Measurements from ENCODE around the gene RAMACL.
"Not testable (repeated sequence)": the region's sequence is repeated elsewhere in the genome, so short reads cannot be mapped to it uniquely, and the experiment has no call there.

The RAMACL gene

DNA sequence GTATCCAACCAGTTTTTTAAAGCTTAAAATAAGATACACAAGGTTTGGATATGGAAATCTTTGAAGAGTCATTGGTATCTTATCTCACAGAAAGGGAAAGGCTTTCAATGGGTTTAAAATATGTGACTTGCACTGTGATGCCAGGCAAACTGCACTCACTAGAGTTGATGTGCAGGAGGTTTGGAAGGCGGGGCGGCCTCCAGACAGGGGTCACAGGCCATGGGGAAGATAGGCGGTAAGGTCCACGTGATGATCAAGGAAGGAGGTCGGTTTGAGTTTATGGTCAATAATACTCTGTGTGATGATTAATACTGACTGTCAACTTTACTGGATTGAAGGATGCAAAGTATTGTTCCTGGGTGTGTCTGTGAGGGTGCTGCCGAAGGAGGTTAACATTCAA lies 9.5 kb upstream of the RAMACL start:
- no peak for DNase-seq (ENCODE audit: low read depth)

DNA sequence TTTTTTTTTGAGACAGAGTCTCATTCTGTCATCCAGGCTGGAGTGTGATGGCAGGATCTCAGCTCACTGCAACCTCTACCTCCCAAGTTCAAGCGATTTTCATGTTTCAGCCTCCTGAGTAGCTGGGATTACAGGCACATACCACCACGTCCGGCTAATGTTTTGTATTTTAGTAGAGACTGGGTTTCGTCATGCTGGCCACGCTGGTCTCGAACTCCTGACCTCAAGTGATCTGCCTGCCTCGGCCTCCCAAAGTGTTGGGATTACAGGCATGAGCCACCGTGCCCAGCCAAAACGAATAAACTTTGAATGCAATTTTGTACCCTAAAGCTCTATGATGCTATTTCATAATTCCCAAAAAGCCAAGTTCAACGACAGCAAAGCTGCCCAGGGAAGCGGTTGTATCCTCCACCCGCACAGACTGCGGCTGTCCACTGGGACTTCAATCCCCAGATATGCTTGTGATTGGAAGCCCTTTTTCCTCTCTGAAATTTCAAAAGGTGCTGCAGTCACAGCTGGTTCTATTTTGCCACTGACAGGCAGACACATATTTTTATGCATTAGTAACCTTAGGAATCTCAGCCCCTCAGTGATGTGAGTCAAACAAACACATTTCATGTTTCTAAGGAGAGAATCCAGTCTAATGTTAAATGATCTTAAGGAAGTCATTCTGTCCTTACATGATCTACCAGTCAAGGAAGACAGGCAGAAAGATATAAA lies 8.7 kb upstream of the RAMACL start:
- peak; percentile 93 for DNase-seq (ENCODE audit: low read depth)

DNA sequence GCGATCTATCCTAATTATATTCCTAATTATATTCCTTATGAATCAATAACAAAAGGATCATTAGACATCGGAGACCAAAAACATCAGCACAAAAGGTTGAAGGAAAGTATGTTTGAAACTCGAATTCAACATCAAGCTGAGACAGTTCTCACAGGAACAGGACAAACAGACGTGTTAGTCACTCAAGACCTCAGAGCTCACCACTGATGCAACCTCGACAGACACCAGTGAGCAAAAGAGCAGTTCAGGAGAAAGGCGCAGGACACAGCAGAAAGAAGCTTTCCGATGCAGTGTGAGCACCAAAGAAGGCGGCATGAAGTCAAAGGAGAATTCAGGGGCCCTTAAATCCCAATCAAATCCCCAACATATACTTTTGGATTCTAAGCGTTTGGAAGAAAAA lies 6.3 kb upstream of the RAMACL start:
- DNase-seq (ENCODE audit: low read depth): no peak

DNA sequence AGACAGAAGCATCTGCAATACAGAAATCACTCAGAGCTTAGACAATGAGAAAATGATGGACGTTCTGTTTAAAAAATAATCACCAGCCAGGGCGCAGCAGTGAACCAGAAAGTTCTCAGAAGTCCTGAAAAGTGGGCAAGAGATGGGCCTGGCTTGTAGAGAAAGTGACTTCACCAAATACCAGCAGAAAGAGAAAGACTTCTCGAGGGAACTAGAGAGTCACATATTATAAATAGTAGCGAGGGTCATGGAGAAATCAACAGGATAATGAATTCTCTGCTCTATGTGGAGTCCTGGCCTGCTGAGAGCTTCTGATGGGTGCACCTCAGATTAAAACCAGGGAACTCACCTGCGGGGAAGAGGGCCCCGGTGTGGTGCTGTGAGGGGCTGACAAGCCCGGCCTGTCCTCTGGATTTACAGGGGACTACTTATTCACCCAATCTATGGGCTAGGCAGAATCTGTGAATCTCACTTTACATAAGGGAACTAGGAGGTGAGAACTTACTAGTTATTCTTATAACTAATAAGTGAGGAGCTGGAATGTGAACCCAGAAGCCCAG lies 5.6 kb upstream of the RAMACL start:
- no peak for DNase-seq (ENCODE audit: low read depth)

DNA sequence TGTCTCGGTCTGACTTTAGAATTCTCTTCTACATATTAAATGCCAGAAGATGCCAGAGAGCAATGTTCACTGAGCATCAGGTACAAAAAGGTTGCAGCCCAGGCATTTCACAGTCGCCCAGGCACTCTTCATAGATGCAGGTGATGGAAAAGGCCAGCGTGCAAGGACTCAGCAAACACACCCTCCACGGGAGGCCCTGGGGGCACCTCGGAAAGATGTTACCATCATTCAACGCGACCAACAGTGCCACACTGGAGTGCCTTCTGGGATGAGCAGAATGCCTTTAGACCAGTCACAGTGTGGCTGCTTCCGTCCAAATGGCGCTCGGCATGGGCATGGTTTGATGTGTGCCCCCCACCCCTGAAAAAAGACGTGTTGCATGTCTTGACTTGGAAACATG lies 4.5 kb upstream of the RAMACL start:
- DNase-seq (ENCODE audit: low read depth): no peak

DNA sequence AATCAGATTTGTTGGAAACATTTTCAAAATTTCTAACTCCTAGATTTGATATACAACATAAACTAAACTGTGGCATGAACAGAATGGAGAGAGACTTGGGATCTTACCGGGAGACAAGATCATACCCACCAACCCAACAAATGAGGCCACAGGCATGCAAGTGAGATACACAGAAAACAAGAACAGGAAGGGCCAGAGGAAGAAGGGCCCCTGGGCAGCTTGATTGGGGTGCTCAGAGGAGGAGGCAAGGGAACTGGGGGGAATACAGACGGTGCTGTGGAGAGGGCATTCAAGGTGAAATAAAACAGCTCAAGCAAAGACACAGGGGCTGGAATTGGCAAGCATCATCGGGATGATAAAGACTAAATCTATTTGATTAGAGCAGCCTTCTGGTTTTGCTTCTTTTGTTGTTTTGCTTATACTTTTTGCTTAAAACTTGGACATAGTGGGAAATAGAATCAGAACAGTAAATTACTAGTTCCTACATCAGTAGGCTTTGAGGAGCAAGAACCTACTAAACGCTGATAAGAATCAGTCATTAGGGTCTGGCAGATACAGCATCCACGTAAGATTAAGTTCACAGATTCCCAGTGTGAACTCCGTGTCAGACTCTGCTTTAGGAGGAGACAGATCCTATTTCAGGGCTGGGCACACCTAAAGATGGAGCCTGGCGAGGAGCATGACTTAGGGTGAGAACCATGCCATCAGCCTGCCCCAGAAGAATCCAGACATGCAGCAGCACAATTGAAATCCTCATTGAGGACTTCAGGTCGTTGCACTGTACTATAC lies 3.5 kb upstream of the RAMACL start:
- no peak for DNase-seq (ENCODE audit: low read depth)

DNA sequence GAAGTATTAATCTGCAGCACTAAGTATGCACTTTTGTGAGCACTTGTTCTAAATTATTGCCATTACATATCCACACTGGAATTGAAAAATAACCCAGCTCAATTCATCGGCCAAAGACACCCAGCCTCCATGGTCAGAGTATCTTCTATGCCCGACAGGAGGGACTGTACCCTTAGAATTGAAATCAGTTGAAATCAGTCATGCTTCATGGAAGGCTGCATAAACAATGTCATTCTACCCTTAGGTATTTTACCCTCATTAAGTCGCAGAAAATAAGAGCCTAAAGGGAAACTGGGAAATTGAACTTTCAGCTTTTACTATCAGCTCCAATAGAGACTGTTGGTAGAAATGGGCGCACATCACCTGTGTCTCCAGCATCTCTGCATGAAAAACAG lies 2.9 kb upstream of the RAMACL start:
- DNase-seq (ENCODE audit: low read depth): no peak

DNA sequence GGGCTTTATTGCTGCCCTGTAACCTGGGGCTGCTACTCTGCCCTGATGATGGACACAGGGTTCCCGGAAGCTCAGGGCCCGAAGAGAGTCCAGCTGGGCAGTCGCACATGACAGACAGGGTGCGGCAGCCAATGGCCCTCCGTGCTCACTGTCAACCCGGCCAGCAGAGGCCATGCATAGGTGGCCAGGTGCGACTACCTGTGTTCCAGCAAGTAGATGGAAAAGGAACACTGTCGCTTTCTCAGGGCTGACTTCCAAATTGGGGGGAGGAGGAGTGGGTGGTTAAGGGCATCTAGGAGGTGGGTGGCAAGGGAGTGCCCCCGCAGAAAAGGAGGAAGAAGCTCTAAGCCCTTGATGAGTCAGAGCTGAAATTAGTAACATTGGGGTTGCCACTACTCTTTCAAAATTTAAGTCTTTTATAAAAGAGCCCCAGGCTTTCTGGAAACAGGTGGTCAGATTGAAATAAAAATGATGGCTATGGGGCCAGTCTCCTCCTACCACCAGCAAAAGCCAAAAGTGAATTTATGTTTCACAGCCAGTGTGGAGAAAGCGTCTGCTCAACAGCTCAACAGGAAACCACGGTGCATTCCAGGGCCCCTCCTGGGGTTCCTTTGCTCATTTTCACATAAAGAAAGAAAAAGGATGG lies 2.3 kb upstream of the RAMACL start:
- DNase-seq (ENCODE audit: low read depth): peak; percentile 39

DNA sequence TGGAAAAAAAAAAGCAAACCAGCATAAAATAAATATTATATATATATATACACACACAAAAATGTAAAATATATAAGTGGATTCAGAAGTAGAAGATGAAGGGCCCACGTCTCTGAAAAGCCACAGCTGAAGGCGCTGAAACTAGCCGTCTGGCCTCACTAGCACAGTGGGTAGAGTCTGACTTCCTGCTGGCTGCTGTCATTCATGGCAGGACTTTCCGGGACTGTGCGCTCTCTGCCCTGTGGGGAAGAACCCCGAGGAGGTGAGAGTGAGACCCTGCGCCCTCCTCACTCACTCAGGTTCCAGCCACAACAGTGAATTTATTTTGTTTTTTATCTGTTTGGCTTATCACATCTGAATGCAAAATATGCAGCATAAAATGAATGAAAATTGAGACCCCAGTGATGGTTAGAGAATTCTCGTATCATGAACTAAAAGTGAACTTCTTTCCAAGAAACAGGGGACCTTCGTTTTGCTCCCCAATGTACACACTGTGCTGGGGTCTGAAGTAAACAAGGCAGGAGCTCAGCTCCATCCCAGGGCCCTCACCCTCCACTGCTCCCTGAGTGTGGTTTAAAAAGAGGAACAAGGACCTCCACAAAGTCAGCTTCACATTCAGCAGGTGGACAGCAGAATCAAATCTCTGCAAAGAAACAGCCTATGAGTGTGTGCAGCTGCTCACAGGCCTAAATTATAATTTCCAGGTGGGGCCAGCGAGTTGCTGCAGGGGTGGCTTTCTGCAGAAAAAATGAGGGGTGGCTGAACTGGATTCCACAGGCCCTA lies 1.3 kb upstream of the RAMACL start:
- DNase-seq (ENCODE audit: low read depth): no peak

DNA sequence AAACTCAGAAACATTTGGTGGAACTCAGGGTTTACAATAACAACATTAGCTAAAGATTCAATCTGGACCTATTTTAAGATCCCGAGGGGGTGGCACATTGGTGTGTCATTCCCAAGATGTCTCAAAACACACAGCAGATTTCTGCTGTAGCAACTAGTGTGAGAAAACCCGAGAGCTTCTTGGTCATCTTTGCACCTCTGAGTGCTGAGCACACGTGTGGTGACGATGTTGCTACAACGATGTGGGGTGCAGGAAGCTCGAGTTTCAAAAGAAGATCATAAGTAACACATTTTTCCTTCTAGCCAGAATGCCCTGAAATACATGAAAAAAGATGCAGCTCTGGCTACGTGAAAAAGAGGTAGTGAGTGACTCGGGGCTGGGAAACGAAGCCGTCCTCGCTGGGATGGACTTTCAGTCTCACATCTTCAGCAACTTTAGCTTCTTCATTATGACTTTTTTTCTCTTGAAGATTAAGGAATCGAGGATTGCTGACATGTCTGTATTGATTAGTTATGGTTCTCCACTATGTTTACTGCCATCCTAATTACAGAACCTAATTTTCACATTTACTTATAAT lies 1.5 kb downstream of the RAMACL start:
- DNase-seq (ENCODE audit: low read depth): peak; percentile 10

DNA sequence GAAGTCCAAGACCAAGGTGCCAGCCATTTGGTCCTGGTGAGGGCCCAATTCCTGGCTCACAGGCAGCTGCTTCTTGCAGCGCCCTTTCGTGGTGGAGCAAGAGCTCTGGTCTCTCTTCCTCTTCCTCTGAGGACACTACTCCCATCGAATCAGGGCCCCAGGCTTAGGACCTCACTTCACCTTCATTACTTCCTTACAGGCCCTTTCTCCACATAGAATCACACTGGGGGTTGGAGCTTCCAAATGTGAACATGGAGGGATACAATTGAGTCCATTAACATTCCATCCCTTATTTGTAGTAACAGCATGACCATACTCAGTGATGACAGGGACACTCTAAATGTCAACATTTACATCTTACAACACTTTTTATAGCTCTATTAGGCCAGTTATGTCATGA lies 2.3 kb downstream of the RAMACL start:
- no peak for DNase-seq (ENCODE audit: low read depth)

DNA sequence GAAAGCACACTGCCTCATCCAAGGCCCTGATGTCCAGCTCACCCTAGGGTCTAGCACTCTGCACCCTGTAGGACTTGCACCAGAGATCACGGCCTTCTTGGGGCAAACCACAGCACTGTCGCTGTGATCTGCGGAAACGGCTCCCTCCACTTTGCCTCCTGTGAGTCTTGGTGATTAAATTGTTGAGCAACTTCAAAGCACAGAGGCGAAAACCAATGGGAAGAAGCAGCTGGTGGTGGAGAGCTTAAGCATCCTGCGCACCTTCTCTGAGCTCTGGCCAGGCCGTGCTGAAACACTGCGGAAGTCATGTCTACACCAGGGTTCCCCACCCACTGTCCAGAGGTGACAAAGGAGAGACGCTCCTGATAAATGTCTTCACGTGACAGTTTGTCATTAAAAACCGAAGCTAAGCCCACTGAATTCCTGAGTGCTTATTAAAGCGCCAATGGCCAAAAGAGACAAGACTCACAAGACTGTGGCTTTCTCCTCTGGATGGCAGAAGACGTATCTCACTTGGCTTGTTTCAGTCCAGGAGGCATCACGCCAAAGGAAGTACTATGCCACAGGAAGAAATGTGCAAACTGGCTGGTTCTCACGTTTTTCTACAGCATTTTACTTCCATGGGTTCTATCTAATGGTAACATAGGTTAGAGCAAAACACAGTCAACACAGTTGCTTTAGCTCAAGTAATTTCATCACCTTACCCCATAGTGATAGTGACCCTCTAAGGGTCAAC lies 3.1 kb downstream of the RAMACL start:
- DNase-seq (ENCODE audit: low read depth): no peak

DNA sequence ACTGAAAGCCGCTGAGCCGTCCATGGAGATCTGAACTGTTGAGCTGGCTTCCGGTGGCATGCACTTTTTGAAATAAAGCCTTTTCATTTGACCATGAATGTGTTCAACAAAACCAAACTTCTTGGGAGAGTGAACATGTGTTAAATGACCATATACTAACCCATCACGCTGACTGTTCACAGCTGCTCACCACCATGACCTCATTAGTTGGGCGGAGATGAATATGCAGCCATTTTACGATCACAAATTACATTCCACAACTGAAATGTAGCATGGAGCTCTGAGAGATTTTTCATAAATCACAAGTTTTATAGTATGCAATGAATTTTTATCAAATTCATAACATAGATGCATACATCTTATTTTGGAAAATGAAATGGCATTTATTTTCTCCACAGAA lies 4.2 kb downstream of the RAMACL start:
- DNase-seq (ENCODE audit: low read depth): no peak

DNA sequence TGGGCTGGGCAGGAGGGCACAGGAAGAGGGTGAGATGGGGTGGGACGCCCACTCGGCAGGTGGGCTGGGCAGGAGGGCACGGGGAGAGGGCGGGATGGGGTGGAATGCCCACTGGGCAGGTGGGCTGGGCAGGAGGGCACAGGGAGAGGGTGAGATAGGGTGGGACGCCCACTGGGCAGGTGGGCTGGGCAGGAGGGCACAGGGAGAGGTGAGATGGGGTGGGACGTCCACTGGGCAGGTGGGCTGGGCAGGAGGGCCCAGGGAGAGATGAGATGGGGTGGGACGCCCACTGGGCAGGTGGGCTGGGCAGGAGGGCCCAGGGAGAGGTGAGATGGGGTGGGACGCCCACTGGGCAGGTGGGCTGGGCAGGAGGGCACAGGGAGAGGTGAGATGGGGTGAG lies 4.7 kb downstream of the RAMACL start:
- DNase-seq (ENCODE audit: low read depth): not testable (repeated sequence)

DNA sequence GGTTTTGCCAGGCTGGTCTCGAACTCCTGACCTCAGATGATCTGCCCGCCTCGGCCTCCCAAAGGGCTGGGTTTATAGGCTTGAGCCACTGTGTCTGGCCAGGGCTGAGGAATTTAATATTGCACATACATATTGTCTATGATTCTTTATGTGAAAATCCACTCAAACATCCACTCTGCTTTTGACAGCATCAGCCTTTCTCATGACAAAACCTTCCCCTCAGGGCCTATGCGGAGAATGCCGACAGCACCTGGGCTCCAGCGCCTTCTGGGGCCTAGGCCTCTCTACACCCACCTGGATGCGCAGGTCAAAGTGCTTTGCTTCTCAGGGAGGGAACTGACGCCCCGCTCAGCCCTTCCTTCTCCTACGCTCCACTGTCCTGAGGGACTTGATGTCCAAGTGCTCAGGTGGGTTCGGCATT lies 5.4 kb downstream of the RAMACL start:
- no peak for DNase-seq (ENCODE audit: low read depth)

DNA sequence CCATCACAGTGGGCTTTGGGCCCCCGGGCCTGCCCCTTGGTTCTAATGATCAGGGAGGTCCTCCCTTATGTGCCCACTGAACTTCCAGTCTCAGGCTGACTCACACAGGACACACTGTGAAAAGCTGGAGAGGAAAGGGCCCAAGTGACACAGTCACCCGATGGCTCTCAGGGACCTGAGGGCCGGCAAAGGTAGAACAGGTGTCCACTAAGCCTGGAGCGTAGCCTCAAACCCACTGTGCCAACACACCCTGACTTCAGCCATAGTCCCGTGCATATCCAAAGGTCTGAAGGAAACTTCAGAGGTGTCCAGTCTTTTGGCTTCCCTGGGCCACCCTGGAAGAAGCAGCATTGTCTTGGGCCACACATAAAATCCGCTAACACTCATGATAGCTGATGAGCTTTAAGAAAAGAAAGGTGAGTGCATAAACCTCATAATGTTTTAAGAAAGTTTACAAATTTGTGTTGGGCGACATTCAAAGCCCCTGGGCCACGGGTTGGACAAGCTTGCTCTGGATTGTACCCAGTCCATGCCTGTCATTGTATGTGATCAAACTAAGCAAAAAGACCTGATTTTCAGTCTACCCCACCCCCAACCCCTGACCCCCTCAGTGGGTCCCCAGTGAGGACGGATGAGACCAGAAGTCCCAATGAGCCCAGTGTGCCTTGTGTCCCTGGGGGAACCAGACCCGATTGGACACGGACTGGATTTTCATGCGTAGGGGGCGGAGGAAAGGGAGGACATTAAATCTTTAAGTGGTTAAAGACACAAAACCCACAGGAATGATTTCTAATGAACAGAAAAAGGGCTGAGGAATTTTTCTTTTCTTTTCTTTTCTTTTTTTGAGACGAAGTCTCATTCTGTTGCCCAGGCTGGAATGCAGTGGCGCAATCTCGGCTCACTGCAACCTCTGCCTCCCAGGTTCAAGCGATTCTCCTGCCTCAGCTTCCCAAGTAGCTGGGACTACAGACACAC lies 6.1 kb downstream of the RAMACL start:
- DNase-seq (ENCODE audit: low read depth): peak; percentile 15

DNA sequence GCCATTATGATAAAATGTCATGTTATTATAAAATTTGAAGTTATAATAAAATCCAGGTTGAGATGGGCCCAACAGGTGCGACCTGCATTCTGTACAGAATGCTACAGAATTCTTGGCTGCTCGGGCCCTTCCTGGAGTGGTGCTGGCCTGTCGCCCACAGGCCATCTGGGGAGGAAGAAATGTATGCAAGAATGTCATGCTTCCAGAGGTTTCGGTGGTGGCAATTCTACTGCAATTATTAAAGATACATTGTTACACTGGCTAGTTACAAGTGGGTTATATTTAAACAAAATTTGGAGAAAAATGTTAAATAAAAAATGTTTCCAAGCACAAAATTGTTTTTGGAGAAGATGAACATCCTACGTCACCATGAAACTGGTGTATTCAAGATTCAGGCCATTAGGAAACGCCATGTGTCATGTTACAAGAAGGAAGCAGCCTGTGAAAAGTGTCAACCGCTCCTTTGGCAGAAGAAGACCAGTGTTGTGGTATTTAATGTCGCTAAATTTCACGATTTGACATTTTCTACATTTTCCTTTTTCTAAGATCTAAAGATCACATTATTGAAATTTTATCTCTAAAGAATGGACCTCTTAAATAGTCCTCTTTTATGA lies 7.1 kb downstream of the RAMACL start:
- DNase-seq (ENCODE audit: low read depth): no peak

DNA sequence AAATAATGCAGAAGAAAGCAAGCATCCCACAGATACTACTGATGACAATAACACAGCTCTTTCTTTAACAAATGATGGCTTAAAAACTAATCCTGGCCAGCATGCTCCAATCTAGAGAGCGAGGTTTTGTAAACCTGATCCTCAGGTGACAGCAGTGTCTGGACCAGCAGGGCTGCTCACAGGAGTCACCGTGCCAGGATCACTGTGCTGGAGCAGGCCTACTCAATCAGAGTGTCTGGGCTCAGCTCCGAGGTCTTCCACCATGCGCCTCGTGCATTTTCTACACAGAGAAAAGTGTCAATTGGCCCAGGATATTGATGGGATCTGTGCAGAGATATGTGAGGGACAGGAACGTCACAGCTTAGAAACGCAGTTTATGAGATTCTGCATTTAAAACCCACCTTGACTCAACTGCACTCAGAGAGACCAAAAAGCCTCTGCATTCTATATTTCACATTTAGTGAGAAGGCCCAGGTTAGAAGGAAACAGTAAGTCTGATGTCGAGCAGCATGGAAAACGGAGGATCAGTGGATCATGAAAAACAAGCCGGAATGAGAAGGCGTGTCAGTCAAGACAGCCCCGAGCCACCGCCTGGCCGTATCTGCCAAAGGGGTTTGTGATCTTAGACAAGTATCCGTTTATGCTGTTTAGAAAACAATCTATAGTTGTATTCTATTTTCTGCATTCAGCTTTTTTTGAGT lies 7.8 kb downstream of the RAMACL start:
- DNase-seq (ENCODE audit: low read depth): no peak

DNA sequence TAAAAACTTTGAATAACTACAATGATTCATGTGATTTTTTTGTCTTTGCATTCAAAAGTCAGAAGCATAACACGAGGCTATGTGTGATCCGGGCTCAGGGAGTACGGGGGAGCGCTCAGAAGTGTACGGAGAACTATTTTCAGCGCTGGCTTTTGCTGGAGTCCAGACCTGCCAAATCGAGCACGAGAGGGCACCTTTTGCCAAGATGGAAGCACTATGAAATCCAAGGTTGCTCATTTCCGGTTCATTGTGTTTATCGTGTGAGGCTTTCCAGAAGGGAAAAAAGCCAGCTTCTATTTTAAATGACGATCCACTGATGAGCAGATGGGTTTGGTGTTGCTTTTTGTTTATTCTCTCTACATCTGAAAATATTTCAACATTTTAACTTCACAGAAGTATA lies 11.3 kb downstream of the RAMACL start:
- peak; percentile 69 for DNase-seq (ENCODE audit: low read depth)

Measured in fibroblast of gingiva (primary cell).